22Rv1 (cell line): Measurements from ENCODE around the gene USP20.

Source experiments
- H3K27ac ChIP-seq: fragments of 450-650 bp; 2 replicates; pipeline ENCODE4 v1.5.1; 2017
- CTCF ChIP-seq: fragments of 450-650 bp; IDR thresholded peaks from 2 replicates; pipeline ENCODE4 v1.5.1; 2017; ENCODE audit warnings: mild to moderate bottlenecking
- ZFX ChIP-seq: fragments of 450-650 bp; IDR thresholded peaks from 2 replicates; pipeline ENCODE4 v1.6.1; 2017; ENCODE audit warnings: antibody characterized with exemption, borderline replicate concordance

USP20 gene

GRCh38 chr9:129880654-129881546 is 45.6 kb downstream of the USP20 start:
- H3K27ac ChIP-seq: no peak overlapping the region
- TF ChIP-seq ZFX (no peak), CTCF (no peak)

- no peak overlapping the region for H3K27ac ChIP-seq
- TF ChIP-seq CTCF (no peak), ZFX (no peak)
These were observed 46.5 kb downstream of the USP20 start for GRCh38 chr9:129881547-129882324.

- H3K27ac ChIP-seq: peak overlapping the region; percentile 87
These were observed 49.2 kb downstream of the USP20 start for GRCh38 chr9:129884220-129885017.

GRCh38 chr9:129885018-129885669 is 49.9 kb downstream of the USP20 start:
- TF ChIP-seq ZFX (no peak), CTCF (no peak)
- peak overlapping the region; percentile 87 for H3K27ac ChIP-seq

More at GRCh38 chr9:129884220-129885017, 49.2 kb downstream of the USP20 start:
- TF ChIP-seq CTCF (no peak), ZFX (no peak)

- peak overlapping the region; percentile 87 for H3K27ac ChIP-seq
- no peak for TF ChIP-seq ZFX
- TF ChIP-seq CTCF: peak; percentile 91
These were observed 50.4 kb downstream of the USP20 start for GRCh38 chr9:129885670-129886106.

GRCh38 chr9:129886226-129887174 is 51.2 kb downstream of the USP20 start:
- peak overlapping the region; percentile 87 for H3K27ac ChIP-seq
- no peak for TF ChIP-seq ZFX
- no peak for TF ChIP-seq CTCF
